GM18502 (cell line): ENCODE results near the gene DCDC1.
A peak's percentile ranks its signal among the peaks of the same experiment; 100 is the strongest.

ENCODE experiments used
- ATAC-seq: cut with Tn5 transposase; IDR thresholded peaks from one replicate; pipeline ENCODE4 v1.9.1; 2021; ENCODE audit warnings: mild to moderate bottlenecking; ENCODE audit not compliant: unreplicated experiment, poor library complexity

The DCDC1 gene

DNA sequence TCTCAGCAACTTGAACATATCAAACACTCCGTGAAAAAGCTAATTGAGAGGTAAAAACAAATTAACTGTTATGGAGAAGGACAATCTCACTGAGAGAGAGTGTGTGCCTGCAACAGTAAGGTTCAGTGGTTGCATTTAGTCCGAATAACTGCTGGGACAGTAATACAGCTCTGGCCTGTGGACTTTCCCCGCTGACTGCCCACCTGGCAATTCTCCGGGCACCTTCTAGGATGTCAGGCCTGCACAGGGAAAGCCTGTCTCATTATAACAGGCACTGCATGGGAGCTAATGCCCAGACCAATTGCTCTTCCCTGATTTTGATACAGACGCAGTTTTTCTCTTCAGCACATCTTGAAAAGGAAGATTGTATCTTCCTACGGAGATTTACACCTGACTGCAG is 251.0 kb downstream of the DCDC1 start:
- no peak for ATAC-seq

- no peak for ATAC-seq
These were observed 252.5 kb downstream of the DCDC1 start for GRCh38 chr11:31117038-31117437.

- ATAC-seq, result no peak
These were observed 255.1 kb downstream of the DCDC1 start for GRCh38 chr11:31114442-31114841.

- no peak for ATAC-seq
These were observed 258.7 kb downstream of the DCDC1 start for GRCh38 chr11:31110830-31111229.

- ATAC-seq, result no peak
These were observed 260.1 kb downstream of the DCDC1 start for GRCh38 chr11:31109446-31109845.

GRCh38 chr11:31107649-31108048 is 261.9 kb downstream of the DCDC1 start:
- no peak for ATAC-seq

DNA sequence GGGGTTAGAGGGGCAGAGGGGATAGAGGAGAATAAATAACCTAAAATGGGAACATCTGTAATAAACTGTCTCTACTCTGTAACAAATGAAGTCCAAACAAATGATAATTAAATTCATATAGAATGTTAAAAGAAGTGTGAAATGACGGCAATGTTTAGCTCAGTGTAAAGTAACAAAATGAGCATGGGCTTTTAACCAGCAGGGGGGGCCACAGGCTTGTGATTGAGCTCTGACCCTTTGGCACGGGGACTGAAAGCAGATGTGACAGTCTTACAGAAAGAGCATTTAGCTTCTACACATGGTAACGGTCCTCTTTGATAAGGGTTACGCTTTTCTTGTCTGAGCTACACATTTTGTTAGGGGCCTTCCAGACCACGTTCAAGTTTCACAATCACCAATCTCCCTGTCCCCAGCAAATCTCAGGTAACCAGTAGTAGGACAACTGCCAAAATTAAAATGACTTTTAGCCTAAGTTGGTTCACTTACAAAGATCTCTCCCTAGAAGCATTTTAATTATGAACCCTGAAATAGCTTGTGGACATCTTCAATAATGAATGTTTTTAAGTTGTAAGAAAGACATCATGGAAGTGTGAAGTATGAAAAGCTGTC is 262.5 kb downstream of the DCDC1 start:
- peak; percentile 95 for ATAC-seq

GRCh38 chr11:31106326-31106725 is 263.2 kb downstream of the DCDC1 start:
- ATAC-seq, result no peak

DNA sequence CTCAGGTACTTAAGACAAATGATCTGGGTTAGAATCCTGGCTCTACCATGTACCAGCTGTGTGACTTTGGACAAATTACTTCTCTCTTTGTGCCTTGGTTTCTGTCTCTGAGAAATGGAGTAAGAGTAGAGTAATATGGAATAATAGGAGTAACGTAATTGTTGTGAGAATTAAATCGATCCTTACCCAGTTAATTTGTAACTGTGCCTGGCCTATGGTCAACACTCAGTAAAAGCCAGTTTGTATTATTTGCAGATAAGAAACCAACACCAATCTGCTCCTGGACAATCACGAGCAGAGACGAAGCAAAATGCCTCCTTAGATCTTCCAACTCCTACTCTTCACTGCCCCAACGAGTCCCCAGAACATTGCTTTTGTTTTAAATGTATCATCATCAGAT is 266.7 kb downstream of the DCDC1 start:
- ATAC-seq, result no peak

GRCh38 chr11:31102316-31102715 is 267.2 kb downstream of the DCDC1 start:
- no peak for ATAC-seq

DNA sequence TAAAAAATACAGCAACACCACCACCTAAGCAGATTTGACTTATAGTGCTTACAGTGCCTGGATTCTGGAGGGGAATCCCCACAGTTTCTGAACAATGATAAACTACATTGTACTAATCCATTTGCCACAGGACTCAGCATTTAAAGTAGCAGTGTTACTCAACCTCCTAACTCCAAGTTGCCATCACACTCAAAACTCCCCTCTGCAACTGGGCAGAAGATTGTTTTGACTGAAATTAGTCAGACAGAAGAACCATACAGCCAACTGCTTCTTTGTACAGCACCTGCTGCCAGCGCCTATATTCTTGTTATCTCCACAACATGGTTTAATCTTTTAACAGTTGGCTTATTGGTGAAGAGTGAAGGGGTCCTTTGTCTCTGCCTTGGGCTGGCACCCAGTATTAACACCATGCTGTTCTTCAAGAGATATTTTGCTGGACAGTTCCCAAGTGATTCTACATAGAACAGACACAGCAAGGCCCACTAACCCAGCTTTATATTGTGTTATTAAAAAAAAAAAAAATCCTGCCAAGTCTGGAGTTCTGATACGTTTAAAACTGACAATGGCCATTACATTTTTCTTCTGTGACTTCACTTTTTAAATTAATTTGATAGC is 273.2 kb downstream of the DCDC1 start:
- no peak for ATAC-seq

DNA sequence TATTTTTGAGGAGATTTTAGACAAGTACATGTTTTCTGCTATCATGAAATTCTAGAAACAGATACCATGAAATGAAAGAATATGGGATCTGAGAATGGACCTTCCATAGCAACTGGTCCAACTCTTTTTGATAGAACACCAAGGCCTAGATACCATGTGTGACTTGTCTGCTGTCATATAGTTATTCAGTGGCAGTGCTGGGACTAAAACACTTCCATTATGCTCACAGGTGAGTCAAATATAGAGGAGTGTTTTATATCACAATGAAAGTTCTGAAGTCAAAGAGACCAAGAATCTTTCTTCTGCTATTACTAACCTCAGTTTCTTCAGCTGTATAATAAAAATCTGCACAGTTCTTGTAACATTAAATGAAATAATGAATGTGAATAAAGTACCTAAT is 276.9 kb downstream of the DCDC1 start:
- ATAC-seq, result no peak

- ATAC-seq, result no peak
These were observed 280.4 kb downstream of the DCDC1 start for GRCh38 chr11:31089117-31089516.

DNA sequence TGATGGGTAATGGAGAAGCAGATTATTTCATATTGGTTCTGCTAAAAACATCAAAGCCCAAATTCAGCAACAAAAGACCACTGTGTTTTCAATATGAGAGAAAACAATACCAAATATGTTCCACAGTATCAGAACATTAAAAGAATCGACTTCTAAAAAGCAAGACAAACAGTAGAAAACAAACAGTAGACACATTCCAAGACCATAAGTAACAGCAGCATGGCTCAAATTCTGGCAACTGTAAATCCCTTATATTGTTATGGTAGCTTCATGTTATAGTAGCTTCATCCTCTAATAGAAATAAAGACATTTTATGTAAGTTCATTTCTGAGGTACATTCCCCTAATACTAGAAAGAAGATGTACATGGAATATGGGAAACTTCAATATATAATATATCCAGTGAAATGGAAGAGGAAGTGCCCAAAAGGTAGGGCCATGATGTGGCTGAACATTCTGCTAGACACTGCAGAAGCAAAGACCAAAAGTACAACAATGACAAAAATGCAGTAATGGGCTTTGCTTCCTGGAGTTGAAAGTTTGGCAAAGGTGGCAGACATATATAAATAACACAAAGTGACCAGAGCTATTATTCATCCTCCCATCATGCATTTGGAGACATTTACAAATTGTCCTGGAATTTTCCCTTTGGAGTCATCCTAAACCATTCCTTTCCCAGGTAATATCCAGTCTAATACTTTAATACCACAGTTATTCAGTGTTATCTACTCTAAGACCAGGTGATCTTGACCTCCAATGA is 299.9 kb downstream of the DCDC1 start:
- ATAC-seq, result no peak

GRCh38 chr11:31060880-31061279 is 308.7 kb downstream of the DCDC1 start:
- no peak for ATAC-seq

DNA sequence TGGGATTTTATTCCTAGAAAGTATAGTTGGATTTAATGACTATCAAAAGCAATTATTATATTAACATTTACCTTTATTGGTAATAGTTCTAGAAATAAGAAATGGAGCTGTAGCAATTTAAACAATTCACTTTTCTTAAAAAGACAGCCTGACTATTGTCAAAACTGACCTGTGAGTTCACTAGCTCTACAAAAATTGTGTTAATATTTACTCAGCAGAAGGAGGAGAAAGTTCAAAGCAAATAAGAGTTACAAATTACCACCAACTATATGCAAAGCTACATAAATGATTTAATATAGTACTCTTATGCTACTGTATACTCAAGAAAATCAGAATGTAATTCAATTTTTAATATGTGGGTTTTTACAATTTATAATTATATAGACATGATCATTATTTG is 310.0 kb downstream of the DCDC1 start:
- no peak for ATAC-seq

DNA sequence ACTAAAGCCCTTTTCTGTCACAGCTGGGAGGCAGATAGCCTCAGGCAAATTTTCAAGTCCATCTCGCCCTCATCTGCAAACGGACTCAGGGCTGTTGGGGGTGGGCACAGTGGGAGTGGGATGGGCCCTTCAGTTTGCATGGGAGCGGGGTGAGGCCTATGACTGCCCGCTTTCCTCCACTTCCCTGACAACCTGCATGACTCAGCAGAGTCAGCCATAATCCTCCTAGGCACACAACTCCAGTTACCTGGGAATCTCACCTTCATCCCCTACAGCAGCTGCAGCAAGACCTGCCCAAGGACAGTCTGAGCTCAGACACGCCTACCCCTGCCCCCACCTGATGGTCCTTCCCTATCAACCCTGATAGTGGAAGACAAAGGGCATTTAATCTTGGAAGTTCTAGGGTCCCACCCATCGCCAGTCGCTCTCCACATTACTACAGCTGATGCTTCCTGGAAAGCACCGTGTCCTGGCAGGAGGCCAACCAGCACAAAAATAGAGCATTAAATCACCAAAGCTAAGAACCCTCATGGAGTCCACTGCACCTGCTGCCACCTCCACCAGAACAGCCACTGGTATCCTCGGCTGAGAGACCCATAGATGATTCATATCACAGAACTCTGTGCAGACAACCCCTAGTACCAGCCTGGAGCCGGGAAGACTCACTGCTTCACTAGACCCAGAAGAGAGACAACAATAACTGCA is 319.3 kb downstream of the DCDC1 start:
- ATAC-seq, result no peak

- ATAC-seq, result no peak
These were observed 324.2 kb downstream of the DCDC1 start for GRCh38 chr11:31045335-31045734.

DNA sequence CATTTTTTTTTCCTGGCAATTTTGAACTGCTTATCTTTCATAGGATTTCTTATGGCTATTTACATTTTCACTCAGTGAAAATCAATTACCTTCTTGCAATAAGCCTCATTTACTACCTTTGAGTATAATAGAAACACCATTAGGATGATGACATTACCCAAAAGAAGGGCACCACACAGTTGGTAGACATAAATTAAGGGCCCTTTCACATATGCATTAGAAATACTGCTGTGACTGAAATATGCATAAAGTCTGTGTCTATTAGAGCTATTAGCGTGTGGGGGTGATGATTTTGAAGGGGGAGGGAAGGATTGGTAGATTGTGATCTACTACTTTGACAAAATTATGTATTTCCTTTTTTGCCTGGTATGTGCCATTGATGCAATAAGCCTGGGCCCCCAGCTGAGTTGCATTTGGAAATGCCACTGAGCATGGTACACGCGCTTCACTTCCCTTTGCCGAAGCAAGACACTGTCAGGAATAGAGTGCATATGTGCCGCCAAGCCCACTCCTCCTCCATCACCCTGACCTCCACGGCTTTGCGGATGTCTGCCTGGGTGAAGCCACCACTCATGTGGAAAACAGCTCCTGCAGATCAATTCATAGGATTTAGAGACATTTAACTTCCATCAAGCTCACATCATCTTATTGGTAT is 339.3 kb downstream of the DCDC1 start:
- ATAC-seq, result no peak

DNA sequence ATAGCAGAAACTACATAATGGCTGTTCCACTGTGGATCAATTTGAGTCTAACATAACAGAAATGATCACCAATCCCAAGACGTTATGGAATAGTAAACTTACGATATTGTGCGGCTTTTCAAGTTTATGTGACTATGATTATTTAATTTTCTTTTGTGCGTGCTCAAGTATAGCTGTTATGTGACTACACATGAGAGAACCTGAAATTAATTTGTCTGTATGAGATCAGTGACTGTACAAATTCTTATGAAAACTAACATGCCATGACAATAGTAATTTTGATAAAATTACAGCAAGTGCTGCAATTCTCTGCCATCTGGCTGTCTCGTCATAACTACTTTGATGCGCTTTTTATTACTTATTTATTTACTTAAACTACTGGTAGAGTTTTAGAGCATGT is 343.2 kb downstream of the DCDC1 start:
- ATAC-seq, result no peak

GRCh38 chr11:31022080-31022479 is 347.5 kb downstream of the DCDC1 start:
- no peak for ATAC-seq
